Measurements from ENCODE around the gene PIK3AP1. TPM values are rescaled to one million over a fixed set of nuclear protein-coding genes. Genes with fewer than 3 reads are reported as not detected.

Gene PIK3AP1
- total RNA-seq, 1 donor from 2014 or later, result 3.8 TPM

DNA sequence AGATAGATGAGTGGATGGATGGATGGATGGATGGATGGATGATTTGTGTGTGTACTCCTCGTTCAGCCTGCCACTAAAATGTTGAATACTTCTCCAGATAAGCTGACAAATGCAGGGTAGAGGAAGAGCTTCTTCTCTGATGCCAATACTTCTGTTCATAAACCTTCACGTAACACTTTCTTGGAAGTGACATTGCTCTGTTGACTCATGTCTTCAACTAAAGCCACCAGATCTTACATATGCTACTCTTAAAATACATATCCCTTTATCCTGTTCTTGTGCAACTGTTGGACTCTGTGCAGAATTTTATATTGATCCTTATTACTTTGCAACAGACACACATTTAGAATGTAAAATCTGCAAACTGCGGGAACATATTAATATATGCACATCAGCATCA, 26.9 kb downstream of the PIK3AP1 start:
- no peaks in the 10 kb centered on the region for H3K4me1 Mint-ChIP-seq
- no peak overlapping the region for H3K27ac Mint-ChIP-seq
- H4K20me1 ChIP-seq (ENCODE audit: low read depth), result no peaks in the 10 kb centered on the region
- H3K79me2 ChIP-seq (ENCODE audit: low read depth), result no peaks in the 10 kb centered on the region
- no peak overlapping the region for H3K9ac ChIP-seq
- H3K4me3 ChIP-seq, result no peak overlapping the region
- H2AFZ ChIP-seq (replicated peaks), result no peak overlapping the region
- H3F3A ChIP-seq (ENCODE audit: low read depth), result no peaks in the 10 kb centered on the region
- no peak overlapping the region for H3K27ac ChIP-seq
- H3K4me1 ChIP-seq, result peaks cover 4% of the 10 kb centered on the region
- no peaks in the 10 kb centered on the region for H3K36me3 ChIP-seq
- no peak for DNase-seq (ENCODE audit: low spot score)
- H3K9me3 ChIP-seq (ENCODE audit: low read depth), result no peaks in the 10 kb centered on the region
- H3K27me3 ChIP-seq, result no peaks in the 10 kb centered on the region
- no peaks in the 10 kb centered on the region for H3K36me3 Mint-ChIP-seq
- H3K27me3 Mint-ChIP-seq (ENCODE audit: insufficient read depth, low read depth), result peaks cover 2% of the 10 kb centered on the region
- no peak overlapping the region for H3K4me2 ChIP-seq
- no peaks in the 10 kb centered on the region for H3K9me3 Mint-ChIP-seq
- TF ChIP-seq EZH2phosphoT487 (IDR thresholded peaks at IDR 0.05), result no peak
- TF ChIP-seq, protein P1, sequence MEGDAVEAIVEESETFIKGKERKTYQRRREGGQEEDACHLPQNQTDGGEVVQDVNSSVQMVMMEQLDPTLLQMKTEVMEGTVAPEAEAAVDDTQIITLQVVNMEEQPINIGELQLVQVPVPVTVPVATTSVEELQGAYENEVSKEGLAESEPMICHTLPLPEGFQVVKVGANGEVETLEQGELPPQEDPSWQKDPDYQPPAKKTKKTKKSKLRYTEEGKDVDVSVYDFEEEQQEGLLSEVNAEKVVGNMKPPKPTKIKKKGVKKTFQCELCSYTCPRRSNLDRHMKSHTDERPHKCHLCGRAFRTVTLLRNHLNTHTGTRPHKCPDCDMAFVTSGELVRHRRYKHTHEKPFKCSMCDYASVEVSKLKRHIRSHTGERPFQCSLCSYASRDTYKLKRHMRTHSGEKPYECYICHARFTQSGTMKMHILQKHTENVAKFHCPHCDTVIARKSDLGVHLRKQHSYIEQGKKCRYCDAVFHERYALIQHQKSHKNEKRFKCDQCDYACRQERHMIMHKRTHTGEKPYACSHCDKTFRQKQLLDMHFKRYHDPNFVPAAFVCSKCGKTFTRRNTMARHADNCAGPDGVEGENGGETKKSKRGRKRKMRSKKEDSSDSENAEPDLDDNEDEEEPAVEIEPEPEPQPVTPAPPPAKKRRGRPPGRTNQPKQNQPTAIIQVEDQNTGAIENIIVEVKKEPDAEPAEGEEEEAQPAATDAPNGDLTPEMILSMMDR (IDR thresholded peaks at IDR 0.05), result no peak
- no peak for TF ChIP-seq EZH2 (IDR thresholded peaks at IDR 0.05)
- no peak overlapping the region for H3K4me3 Mint-ChIP-seq

DNA sequence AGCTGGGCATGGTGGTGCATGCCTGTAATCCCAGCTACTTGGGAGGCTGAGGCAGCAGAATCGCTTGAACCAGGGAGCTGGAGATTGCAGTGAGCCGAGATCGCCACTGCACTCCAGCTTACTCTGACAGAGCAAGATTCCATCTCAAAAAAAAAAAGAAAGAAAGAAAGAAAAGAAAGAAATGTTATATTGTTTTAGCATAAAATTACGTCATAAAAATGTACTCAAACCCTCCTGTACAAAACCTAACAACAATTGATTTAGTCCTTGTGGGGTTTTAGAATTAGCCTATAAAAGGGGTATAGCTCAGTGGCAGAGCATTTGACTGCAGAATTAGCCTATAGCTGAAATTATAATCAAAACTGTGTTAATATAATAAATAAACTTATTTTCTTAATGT, 27.9 kb downstream of the PIK3AP1 start:
- H3K9me3 Mint-ChIP-seq, result no peaks in the 10 kb centered on the region

DNA sequence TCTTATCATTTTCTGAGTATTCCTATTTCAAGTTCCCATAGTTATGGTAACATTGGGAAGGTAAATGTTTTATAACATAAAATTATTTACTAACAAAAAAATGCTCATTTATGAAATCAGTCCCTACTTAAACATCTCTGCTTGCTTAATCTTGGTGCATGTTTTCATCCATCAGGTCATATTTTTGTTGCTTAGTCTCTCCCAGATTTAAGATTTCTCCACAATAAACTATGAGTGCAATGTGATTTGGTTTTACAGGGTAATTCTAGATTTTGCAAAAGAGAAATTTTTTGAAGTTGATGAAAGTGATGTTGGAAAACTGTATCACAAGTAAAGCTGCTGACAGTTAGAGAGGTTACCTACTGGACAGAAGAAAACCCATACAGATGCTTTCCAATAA, 28.6 kb downstream of the PIK3AP1 start:
- Histone ChIP-seq H3K79me2 (ENCODE audit: low read depth) (no peaks in the 10 kb centered on the region), H3F3A (ENCODE audit: low read depth) (no peaks in the 10 kb centered on the region), H3K4me3 (no peak overlapping the region), H2AFZ (replicated peaks) (no peak overlapping the region), H3K27ac (no peak overlapping the region), H3K9ac (no peak overlapping the region), H3K27me3 (no peaks in the 10 kb centered on the region), H3K4me1 (peaks cover 4% of the 10 kb centered on the region), H3K36me3 (no peaks in the 10 kb centered on the region), H3K4me2 (no peak overlapping the region), H4K20me1 (ENCODE audit: low read depth) (no peaks in the 10 kb centered on the region), H3K9me3 (ENCODE audit: low read depth) (no peaks in the 10 kb centered on the region)
- H3K27ac Mint-ChIP-seq, result no peak overlapping the region
- no peaks in the 10 kb centered on the region for H3K36me3 Mint-ChIP-seq
- TF ChIP-seq EZH2 (IDR thresholded peaks at IDR 0.05) (no peak), EZH2phosphoT487 (IDR thresholded peaks at IDR 0.05) (no peak)
- TF ChIP-seq, protein P1 (IDR thresholded peaks at IDR 0.05), result no peak
- no peaks in the 10 kb centered on the region for H3K9me3 Mint-ChIP-seq
- peaks cover 2% of the 10 kb centered on the region for H3K27me3 Mint-ChIP-seq (ENCODE audit: insufficient read depth, low read depth)
- no peak for DNase-seq (ENCODE audit: low spot score)
- no peak overlapping the region for H3K4me3 Mint-ChIP-seq
- H3K4me1 Mint-ChIP-seq, result no peaks in the 10 kb centered on the region

More for the DNA sequence above, 27.9 kb downstream of the PIK3AP1 start:
- Mint-ChIP-seq H3K27me3 (ENCODE audit: insufficient read depth, low read depth) (peaks cover 2% of the 10 kb centered on the region), H3K4me1 (no peaks in the 10 kb centered on the region), H3K27ac (no peak overlapping the region), H3K4me3 (no peak overlapping the region), H3K36me3 (no peaks in the 10 kb centered on the region)
- Histone ChIP-seq H3K27me3 (no peaks in the 10 kb centered on the region), H3K4me2 (no peak overlapping the region), H3F3A (ENCODE audit: low read depth) (no peaks in the 10 kb centered on the region), H3K79me2 (ENCODE audit: low read depth) (no peaks in the 10 kb centered on the region), H3K4me3 (no peak overlapping the region), H4K20me1 (ENCODE audit: low read depth) (no peaks in the 10 kb centered on the region), H3K27ac (no peak overlapping the region), H3K9me3 (ENCODE audit: low read depth) (no peaks in the 10 kb centered on the region), H2AFZ (replicated peaks) (no peak overlapping the region), H3K4me1 (peaks cover 4% of the 10 kb centered on the region), H3K36me3 (no peaks in the 10 kb centered on the region), H3K9ac (no peak overlapping the region)
- no peak for TF ChIP-seq EZH2phosphoT487 (IDR thresholded peaks at IDR 0.05)
- no peak for TF ChIP-seq EZH2 (IDR thresholded peaks at IDR 0.05)
- TF ChIP-seq, protein P1 (IDR thresholded peaks at IDR 0.05), result no peak
- no peak for DNase-seq (ENCODE audit: low spot score)
